ENCODE measurements around the gene EIF1B.

The EIF1B gene

GRCh38 chr3:40306336-40306735 is 3.2 kb upstream of the EIF1B start:
- DNase-seq (ENCODE audit: low read depth) = no peak
- no peak overlapping the region for H3K4me3 ChIP-seq (ENCODE audit: control insufficient read depth, low read depth, low read length)
- TF ChIP-seq CTCF (IDR thresholded peaks at IDR 0.05; ENCODE audit: control insufficient read depth, insufficient read depth, low read depth, low read length, missing control alignments) = no peak

DNA sequence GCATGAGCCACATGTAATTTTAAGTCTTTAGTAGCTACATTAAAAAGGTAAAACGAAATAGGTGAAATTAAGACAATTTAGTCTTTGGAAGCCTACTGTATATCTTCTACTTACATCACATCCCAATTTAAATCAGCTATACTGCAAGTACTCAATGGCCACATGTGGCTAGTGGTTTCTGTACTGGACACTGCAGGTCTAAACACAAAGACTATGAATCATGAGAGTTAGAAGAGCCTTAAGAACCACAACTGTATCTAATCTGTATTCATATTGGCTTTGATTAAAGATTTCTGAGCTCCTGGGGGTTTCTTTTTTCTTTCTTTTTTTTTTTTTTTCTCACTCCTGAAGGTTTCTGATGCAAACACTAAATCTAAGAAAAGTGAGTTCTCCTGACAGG is 2.3 kb upstream of the EIF1B start:
- TF ChIP-seq CTCF (IDR thresholded peaks at IDR 0.05; ENCODE audit: control insufficient read depth, insufficient read depth, low read depth, low read length, missing control alignments) = no peak
- H3K4me3 ChIP-seq (ENCODE audit: control insufficient read depth, low read depth, low read length) = no peak overlapping the region
- DNase-seq (ENCODE audit: low read depth) = no peak

- TF ChIP-seq CTCF (IDR thresholded peaks at IDR 0.05; ENCODE audit: control insufficient read depth, insufficient read depth, low read depth, low read length, missing control alignments) = no peak
- peak overlapping the region; percentile 44 for H3K4me3 ChIP-seq (ENCODE audit: control insufficient read depth, low read depth, low read length)
- DNase-seq (ENCODE audit: low read depth) = no peak
Observed at GRCh38 chr3:40308725-40309417, 636 bp upstream of the EIF1B start.

GRCh38 chr3:40309925-40310695 is 603 bp downstream of the EIF1B start:
- no peak for TF ChIP-seq CTCF (IDR thresholded peaks at IDR 0.05; ENCODE audit: control insufficient read depth, insufficient read depth, low read depth, low read length, missing control alignments)
- H3K4me3 ChIP-seq (ENCODE audit: control insufficient read depth, low read depth, low read length) = peak overlapping the region; percentile 94
- DNase-seq (ENCODE audit: low read depth) = no peak

DNA sequence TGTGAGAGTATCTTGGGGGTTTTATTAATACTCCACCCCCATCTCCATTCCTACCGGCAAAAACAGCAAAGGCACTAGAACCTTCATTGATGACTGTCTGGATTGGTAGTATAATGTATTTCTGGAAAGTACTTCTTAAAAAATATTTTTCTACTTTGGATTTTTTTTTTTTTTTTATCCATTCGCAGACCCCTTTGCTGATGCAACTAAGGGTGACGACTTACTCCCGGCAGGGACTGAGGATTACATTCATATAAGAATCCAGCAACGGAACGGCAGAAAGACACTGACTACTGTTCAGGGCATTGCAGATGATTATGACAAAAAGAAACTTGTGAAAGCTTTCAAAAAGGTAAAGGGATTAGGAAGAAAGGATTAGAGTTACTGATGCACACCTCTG is 1.2 kb downstream of the EIF1B start:
- TF ChIP-seq CTCF (IDR thresholded peaks at IDR 0.05; ENCODE audit: control insufficient read depth, insufficient read depth, low read depth, low read length, missing control alignments) = no peak
- no peak for DNase-seq (ENCODE audit: low read depth)

GRCh38 chr3:40312661-40313226 is 3.2 kb downstream of the EIF1B start:
- no peak for DNase-seq (ENCODE audit: low read depth)
- no peak overlapping the region for H3K4me3 ChIP-seq (ENCODE audit: control insufficient read depth, low read depth, low read length)
- no peak for TF ChIP-seq CTCF (IDR thresholded peaks at IDR 0.05; ENCODE audit: control insufficient read depth, insufficient read depth, low read depth, low read length, missing control alignments)

More for the DNA sequence above, 1.2 kb downstream of the EIF1B start:
- peak overlapping the region; percentile 94 for H3K4me3 ChIP-seq (ENCODE audit: control insufficient read depth, low read depth, low read length)
